Keratinocyte (primary cell): Measurements from ENCODE around the gene AMDHD2.
"Not testable (repeated sequence)": the region's sequence is repeated elsewhere in the genome, so short reads cannot be mapped to it uniquely, and the experiment has no call there.

ENCODE experiments used
- CTCF ChIP-seq, 3 experiments: IDR thresholded peaks in 1 of 3; conservative IDR thresholded peaks in 1 of 3; optimal IDR thresholded peaks in 1 of 3; 2 replicates in 2 of 3; 3 replicates in 1 of 3; pipeline versions ENCODE3 to v1.5.1; 2011; ENCODE audit warnings: low read length in 3 of 3, mild to moderate bottlenecking in 3 of 3, moderate library complexity in 2 of 3, control low read depth in 1 of 3, inconsistent platforms in 1 of 3; ENCODE audit not compliant: insufficient read depth in 2 of 3; ENCODE audit errors: extremely low read depth in 1 of 3
- EZH2 ChIP-seq: IDR thresholded peaks from one replicate; pipeline ENCODE4 v1.6.1; 2012; ENCODE audit warnings: inconsistent platforms, mild to moderate bottlenecking, low read length, moderate library complexity

GRCh38 chr16:2533142-2533755 is 13.1 kb downstream of the AMDHD2 start:
- TF ChIP-seq CTCF (optimal IDR thresholded peaks at IDR 0.05 in 1 of 3, IDR thresholded peaks at IDR 0.05 in 1 of 3, conservative IDR thresholded peaks at IDR 0.05 in 1 of 3; ENCODE audit: extremely low read depth in 1 of 3, insufficient read depth in 2 of 3, low read length in 3 of 3); EZH2: not testable (repeated sequence)
